Measurements from ENCODE around the gene KIF1B.

DNA sequence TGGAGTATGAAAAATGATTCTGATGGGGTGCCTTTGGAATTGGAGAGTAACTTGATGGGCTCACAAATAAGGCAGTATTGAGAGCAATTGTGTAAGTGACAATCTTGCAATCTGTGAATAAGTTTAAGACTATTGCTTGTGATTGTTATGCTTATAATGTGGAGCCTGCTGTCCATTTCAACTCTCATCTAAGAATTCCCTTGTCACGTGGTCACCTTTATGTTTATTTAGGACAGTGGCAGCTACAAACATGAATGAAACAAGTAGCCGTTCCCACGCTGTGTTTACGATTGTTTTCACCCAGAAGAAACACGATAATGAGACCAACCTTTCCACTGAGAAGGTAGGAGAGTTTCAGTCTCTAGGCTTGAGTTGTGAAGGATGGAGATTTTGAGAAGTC is 57.6 kb downstream of the KIF1B start:
- TF ChIP-seq POLR2A (IDR thresholded peaks at IDR 0.05) (no peak), EP300 (IDR thresholded peaks at IDR 0.05) (no peak), POLR2AphosphoS5 (IDR thresholded peaks at IDR 0.05) (no peak)
- TF ChIP-seq, protein P1, sequence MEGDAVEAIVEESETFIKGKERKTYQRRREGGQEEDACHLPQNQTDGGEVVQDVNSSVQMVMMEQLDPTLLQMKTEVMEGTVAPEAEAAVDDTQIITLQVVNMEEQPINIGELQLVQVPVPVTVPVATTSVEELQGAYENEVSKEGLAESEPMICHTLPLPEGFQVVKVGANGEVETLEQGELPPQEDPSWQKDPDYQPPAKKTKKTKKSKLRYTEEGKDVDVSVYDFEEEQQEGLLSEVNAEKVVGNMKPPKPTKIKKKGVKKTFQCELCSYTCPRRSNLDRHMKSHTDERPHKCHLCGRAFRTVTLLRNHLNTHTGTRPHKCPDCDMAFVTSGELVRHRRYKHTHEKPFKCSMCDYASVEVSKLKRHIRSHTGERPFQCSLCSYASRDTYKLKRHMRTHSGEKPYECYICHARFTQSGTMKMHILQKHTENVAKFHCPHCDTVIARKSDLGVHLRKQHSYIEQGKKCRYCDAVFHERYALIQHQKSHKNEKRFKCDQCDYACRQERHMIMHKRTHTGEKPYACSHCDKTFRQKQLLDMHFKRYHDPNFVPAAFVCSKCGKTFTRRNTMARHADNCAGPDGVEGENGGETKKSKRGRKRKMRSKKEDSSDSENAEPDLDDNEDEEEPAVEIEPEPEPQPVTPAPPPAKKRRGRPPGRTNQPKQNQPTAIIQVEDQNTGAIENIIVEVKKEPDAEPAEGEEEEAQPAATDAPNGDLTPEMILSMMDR (IDR thresholded peaks at IDR 0.05), result no peak

Measured in upper lobe of left lung (tissue), 4 donors.